Lung (tissue), 12 donors: ENCODE data around the gene SMARCA4. TPM values are rescaled to one million over a fixed set of nuclear protein-coding genes. Genes with fewer than 3 reads are reported as not detected.
"Not testable (repeated sequence)": the region's sequence is repeated elsewhere in the genome, so short reads cannot be mapped to it uniquely, and the experiment has no call there.

Source experiments
- ATAC-seq: fragments of 200-7000 bp; cut with Tn5 transposase; one replicate; pipeline ENCODE4 v1.9.1; 2020; ENCODE audit warnings: moderate number of reproducible peaks; ENCODE audit not compliant: insufficient read depth, low FRiP score
- DNase-seq, 3 donors: peaks; one replicate each; pipeline ENCODE4 v3.0.0-alpha.2; 2013 to 2017
- H3K27ac ChIP-seq, 2 donors: one replicate each; pipeline ENCODE4 v1.5.1; 2013; ENCODE audit warnings: mild to moderate bottlenecking in 2 of 2, moderate library complexity in 2 of 2, control low read depth in 1 of 2, inconsistent platforms in 1 of 2, low read depth in 1 of 2, low read length in 1 of 2
- H3K27me3 ChIP-seq, 3 donors: one replicate each; pipeline ENCODE4 v1.5.1; 2013; ENCODE audit warnings: low read length in 2 of 3; ENCODE audit not compliant: control insufficient read depth in 3 of 3, insufficient read depth in 3 of 3
- H3K36me3 ChIP-seq, 4 donors: one replicate each; pipeline ENCODE4 v1.5.1; 2013; ENCODE audit warnings: low read length in 4 of 4, mild to moderate bottlenecking in 1 of 4, moderate library complexity in 1 of 4; ENCODE audit not compliant: control insufficient read depth in 4 of 4, insufficient read depth in 4 of 4
- H3K4me1 ChIP-seq, 5 donors: one replicate each; pipeline ENCODE4 v1.5.1; 2013; ENCODE audit warnings: low read length in 5 of 5, mild to moderate bottlenecking in 2 of 5, moderate library complexity in 1 of 5; ENCODE audit not compliant: control insufficient read depth in 5 of 5, insufficient read depth in 5 of 5
- H3K4me3 ChIP-seq: one replicate; pipeline ENCODE4 v1.5.1; 2013; ENCODE audit warnings: mild to moderate bottlenecking, control low read depth, moderate library complexity
- H3K9ac ChIP-seq, 2 donors: one replicate each; pipeline ENCODE4 v1.5.1; 2013; ENCODE audit warnings: low read length in 2 of 2, control low read depth in 1 of 2; ENCODE audit not compliant: insufficient read depth in 1 of 2
- H3K9me3 ChIP-seq, 4 donors: one replicate each; pipeline ENCODE4 v1.5.1; 2013; ENCODE audit warnings: low read length in 3 of 4, mild to moderate bottlenecking in 1 of 4, moderate library complexity in 1 of 4; ENCODE audit not compliant: control insufficient read depth in 4 of 4, insufficient read depth in 3 of 4
- WGBS, 2 donors: extraction: QIAGEN DNeasy Blood & Tissue Kit; methylation state at CpG; one replicate each; pipeline ENCODE4 v1.1.7; 2013; 5-methylcytosine and 5-hydroxymethylcytosine counted together
- polyA plus RNA-seq, 2 donors: library from polyadenylated mRNA; stranded (reverse); fragments of 200-250 nt; gene quantifications; one replicate each; pipeline ENCODE4 v1.2.1, GENCODE V29; 2013
- total RNA-seq, 2 donors: library from RNA; depleted of rRNA in 1 of 2; stranded (reverse); fragments of >200 nt in 1 of 2; gene quantifications; one replicate each; pipeline ENCODE4 v1.2.1, GENCODE V29; 2014 to 2021
- TF ChIP-seq, protein P1 (sequence below): IDR thresholded peaks from 2 replicates; pipeline ENCODE4 v1.5.1; 2012; ENCODE audit warnings: mild to moderate bottlenecking; ENCODE audit errors: control extremely low read depth, extremely low read depth
- donor health status: control.
- donor health status: control.
- donor health status: Bipolar disorder and iron deficiency.
- donor health status: healthy.
- donor health status: DM: yes; HTN: yes; CAD: no.

The SMARCA4 gene
- total and polyA plus RNA-seq, 4 donors: 52.3 to 116 (median 91.1) TPM

DNA sequence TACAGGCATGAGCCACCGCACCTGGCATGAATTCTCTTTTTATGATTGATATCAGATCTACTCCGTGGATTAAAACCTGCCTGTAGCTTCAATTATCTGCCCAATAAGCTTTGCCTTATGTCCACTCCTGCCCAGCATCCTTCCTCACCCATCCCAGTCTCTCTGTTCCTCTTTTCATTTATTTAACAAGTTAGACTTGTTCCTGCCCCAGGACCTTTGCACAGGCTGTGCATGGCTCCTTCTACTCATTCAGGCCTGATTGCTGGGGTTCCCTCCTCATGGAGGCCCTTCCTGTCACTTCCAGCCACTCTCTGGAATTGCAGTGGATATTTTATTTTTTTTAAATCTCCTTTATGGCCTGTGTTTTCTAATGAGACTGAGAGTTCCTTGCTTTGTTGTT, 27.6 kb downstream of the SMARCA4 start:
- H3K27me3 ChIP-seq: no peaks in the 10 kb centered on the region
- no peaks in the 10 kb centered on the region for H3K9me3 ChIP-seq
- ATAC-seq (no peak), DNase-seq (no peak)
- TF ChIP-seq, protein P1, sequence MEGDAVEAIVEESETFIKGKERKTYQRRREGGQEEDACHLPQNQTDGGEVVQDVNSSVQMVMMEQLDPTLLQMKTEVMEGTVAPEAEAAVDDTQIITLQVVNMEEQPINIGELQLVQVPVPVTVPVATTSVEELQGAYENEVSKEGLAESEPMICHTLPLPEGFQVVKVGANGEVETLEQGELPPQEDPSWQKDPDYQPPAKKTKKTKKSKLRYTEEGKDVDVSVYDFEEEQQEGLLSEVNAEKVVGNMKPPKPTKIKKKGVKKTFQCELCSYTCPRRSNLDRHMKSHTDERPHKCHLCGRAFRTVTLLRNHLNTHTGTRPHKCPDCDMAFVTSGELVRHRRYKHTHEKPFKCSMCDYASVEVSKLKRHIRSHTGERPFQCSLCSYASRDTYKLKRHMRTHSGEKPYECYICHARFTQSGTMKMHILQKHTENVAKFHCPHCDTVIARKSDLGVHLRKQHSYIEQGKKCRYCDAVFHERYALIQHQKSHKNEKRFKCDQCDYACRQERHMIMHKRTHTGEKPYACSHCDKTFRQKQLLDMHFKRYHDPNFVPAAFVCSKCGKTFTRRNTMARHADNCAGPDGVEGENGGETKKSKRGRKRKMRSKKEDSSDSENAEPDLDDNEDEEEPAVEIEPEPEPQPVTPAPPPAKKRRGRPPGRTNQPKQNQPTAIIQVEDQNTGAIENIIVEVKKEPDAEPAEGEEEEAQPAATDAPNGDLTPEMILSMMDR: no peak
- H3K27ac ChIP-seq: no peak overlapping the region
- no peak overlapping the region for H3K4me3 ChIP-seq
- no peaks in the 10 kb centered on the region for H3K4me1 ChIP-seq
- peaks cover 9 to 72% (median 38%) of the 10 kb centered on the region in 4 donors for H3K36me3 ChIP-seq
- no peak overlapping the region for H3K9ac ChIP-seq
- 97 to 100% methylated on average over 2 of the region's 2 CpGs for WGBS, 2 donors

DNA sequence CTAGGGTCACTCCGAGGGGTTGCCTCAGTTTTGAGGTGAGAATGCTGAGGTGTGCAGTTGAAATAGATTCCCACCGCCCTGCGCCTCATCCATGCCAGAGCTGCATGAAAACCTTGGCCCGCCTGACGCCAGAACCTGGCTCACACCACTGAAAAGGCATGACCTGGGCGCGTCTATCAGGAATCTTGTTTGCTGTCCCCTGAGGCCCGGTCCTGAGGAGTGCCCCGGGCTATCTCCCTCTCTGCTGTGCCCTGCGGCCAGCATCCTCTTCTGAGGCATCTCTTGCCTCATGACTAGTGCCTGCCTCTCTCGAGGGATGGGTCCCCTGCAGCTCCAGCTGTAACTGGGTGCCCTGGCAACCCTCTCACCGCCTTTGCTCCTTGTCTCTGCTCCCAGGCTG, 28.1 kb downstream of the SMARCA4 start:
- Histone ChIP-seq H3K9ac (no peak overlapping the region), H3K27ac (no peak overlapping the region), H3K9me3 (no peaks in the 10 kb centered on the region), H3K27me3 (no peaks in the 10 kb centered on the region), H3K4me1 (no peaks in the 10 kb centered on the region), H3K4me3 (no peak overlapping the region), H3K36me3 (peaks cover 9 to 72% (median 36%) of the 10 kb centered on the region in 4 donors)
- WGBS, 2 donors: 94 to 96% methylated on average over 12 of the region's 12 CpGs
- TF ChIP-seq, protein P1: no peak
- no peak for DNase-seq
- ATAC-seq: no peak

DNA sequence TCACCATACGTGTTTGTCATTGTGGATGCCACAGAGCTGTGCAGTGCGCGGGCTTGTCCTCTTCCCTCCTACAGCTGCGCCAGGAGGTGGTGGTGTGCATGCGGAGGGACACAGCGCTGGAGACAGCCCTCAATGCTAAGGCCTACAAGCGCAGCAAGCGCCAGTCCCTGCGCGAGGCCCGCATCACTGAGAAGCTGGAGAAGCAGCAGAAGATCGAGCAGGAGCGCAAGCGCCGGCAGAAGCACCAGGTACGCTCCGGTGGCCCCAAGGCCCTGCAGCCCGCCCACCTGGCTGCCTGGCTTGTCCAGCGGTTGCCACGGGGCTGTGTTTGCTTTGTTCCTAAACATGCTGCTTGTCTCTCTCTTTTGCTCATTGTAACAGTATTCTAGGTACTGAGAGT, 30.2 kb downstream of the SMARCA4 start:
- Histone ChIP-seq H3K9ac (no peak overlapping the region), H3K36me3 (peaks cover 23 to 66% (median 48%) of the 10 kb centered on the region in 4 donors), H3K27ac (no peak overlapping the region), H3K4me1 (no peaks in the 10 kb centered on the region), H3K4me3 (no peak overlapping the region), H3K9me3 (no peaks in the 10 kb centered on the region), H3K27me3 (no peaks in the 10 kb centered on the region)
- 96% methylated on average over 20 of the region's 20 CpGs for WGBS, 2 donors
- ATAC-seq: no peak
- TF ChIP-seq, protein P1: no peak
- DNase-seq: no peak

DNA sequence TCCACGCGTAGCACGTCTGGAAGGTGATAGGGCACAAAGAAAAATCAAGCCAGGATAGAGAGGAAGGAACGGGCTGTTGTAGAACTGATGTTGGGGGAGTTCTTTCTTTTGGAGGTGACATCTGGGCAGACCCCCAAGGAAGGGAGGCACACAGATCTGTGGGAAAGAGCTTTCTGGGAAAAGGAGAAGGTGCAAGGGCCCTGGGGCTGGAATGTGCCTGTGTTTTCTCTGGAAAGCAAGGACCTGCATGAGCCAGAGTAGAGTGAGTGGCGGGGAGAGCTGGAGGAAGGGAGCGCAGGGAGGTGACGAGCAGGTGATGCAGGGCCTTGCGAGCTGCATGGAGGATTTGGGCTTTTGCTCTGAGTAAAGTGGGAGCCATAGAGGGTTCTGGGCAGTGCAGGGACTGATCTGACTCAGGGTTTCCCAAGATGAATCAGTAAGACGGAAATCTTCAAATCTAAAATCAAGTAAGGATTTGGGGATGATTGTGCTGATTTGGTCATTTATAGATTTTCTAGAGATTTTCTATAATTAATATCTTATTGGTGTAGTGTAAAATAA, 30.8 kb downstream of the SMARCA4 start:
- Histone ChIP-seq H3K36me3 (peaks cover 28 to 66% (median 49%) of the 10 kb centered on the region in 4 donors), H3K27me3 (no peaks in the 10 kb centered on the region), H3K9me3 (no peaks in the 10 kb centered on the region), H3K4me1 (no peaks in the 10 kb centered on the region), H3K4me3 (no peak overlapping the region), H3K9ac (no peak overlapping the region), H3K27ac (no peak overlapping the region)
- ATAC-seq: no peak
- WGBS, 2 donors: 96 to 97% methylated on average over 9 of the region's 9 CpGs
- no peak for DNase-seq
- TF ChIP-seq, protein P1: no peak

DNA sequence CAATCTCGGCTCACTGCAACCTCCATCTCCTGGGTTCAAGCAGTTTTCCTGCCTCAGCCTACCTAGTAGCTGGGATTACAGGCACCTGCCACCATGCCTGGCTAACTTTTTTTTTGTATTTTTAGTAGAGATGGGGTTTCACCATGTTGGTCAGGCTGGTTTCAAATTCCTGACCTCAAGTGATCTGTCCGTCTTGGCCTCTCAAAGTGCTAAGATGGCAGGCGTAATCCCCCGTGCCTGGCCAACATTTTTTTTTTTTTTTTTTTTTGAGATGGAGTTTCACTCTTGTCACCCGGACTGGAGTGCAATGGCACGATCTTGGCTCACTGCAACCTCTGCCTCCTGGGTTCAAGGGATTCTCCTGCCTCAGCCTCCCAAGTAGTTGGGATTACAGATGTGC, 31.3 kb downstream of the SMARCA4 start:
- not testable (repeated sequence) for H3K9me3 ChIP-seq, H3K27ac ChIP-seq, H3K9ac ChIP-seq, H3K4me3 ChIP-seq, H3K27me3 ChIP-seq, ATAC-seq, H3K4me1 ChIP-seq, DNase-seq
- WGBS, 2 donors: 79 to 89% methylated on average over 6 of the region's 6 CpGs
- H3K36me3 ChIP-seq: peaks cover 31 to 62% (median 47%) of the 10 kb centered on the region in 4 donors
